HepG2 (cell line): ENCODE results near the gene ARL16. TPM values are rescaled to one million over a fixed set of nuclear protein-coding genes. Genes with fewer than 3 reads are reported as not detected.

ENCODE experiments used
- ATM ChIP-seq: fragments of 450-650 bp; IDR thresholded peaks from 2 replicates; pipeline ENCODE4 v1.7.1; 2017; ENCODE audit warnings: mild to moderate bottlenecking, borderline replicate concordance
- HOXA3 ChIP-seq: sonication (generic); formaldehyde crosslinking; IDR thresholded peaks from 2 replicates; pipeline ENCODE4 v1.5.0; 2020; ENCODE audit warnings: missing genetic modification reagents
- JDP2 ChIP-seq: sonication (generic); formaldehyde crosslinking; IDR thresholded peaks from 2 replicates; pipeline ENCODE4 v1.8.1; 2022; ENCODE audit warnings: missing genetic modification reagents, borderline replicate concordance
- MAFF ChIP-seq: IDR thresholded peaks from 2 replicates; pipeline ENCODE4 v1.6.1; 2011; ENCODE audit warnings: low read depth, low read length, improper control_type of control experiment
- MTA3 ChIP-seq: sonication (generic); formaldehyde crosslinking; IDR thresholded peaks from 2 replicates; pipeline ENCODE4 v1.4.0; 2020; ENCODE audit warnings: missing genetic modification reagents
- MYNN ChIP-seq: sonication (generic); formaldehyde crosslinking; IDR thresholded peaks from 2 replicates; pipeline ENCODE4 v1.4.0; 2020; ENCODE audit warnings: mild to moderate bottlenecking, low read depth, missing genetic modification reagents
- MZF1 ChIP-seq: sonication (generic); formaldehyde crosslinking; IDR thresholded peaks from 2 replicates; pipeline ENCODE4 v1.8.1; 2023; ENCODE audit warnings: mild to moderate bottlenecking, missing genetic modification reagents, borderline replicate concordance
- NR2F2 ChIP-seq: IDR thresholded peaks from 2 replicates; pipeline ENCODE4 v1.6.1; 2012; ENCODE audit warnings: low read depth, inconsistent platforms, borderline replicate concordance
- PAX8 ChIP-seq: sonication (generic); formaldehyde crosslinking; IDR thresholded peaks from 2 replicates; pipeline ENCODE4 v1.8.0; 2022; ENCODE audit warnings: mild to moderate bottlenecking, missing genetic modification reagents, borderline replicate concordance
- PLRG1 ChIP-seq: fragments of 450-650 bp; conservative IDR thresholded peaks from 2 replicates; pipeline ENCODE4 v1.6.1; 2016
- SPEN ChIP-seq: sonication (generic); formaldehyde crosslinking; IDR thresholded peaks from 2 replicates; pipeline ENCODE4 v1.5.1; 2020; ENCODE audit warnings: low read depth, mild to moderate bottlenecking, missing genetic modification reagents
- ZBTB1 ChIP-seq: sonication (generic); formaldehyde crosslinking; IDR thresholded peaks from 2 replicates; pipeline ENCODE4 v1.4.0; 2020; ENCODE audit warnings: missing genetic modification reagents, borderline replicate concordance
- ZKSCAN5 ChIP-seq: sonication (generic); formaldehyde crosslinking; IDR thresholded peaks from 2 replicates; pipeline ENCODE4 v1.5.1; 2020; ENCODE audit warnings: mild to moderate bottlenecking, missing genetic modification reagents
- ZNF431 ChIP-seq: sonication (generic); formaldehyde crosslinking; IDR thresholded peaks from 2 replicates; pipeline ENCODE4 v1.9.0; 2022; ENCODE audit warnings: missing genetic modification reagents, low read depth, mild to moderate bottlenecking, borderline replicate concordance
- ZNF543 ChIP-seq: sonication (generic); formaldehyde crosslinking; IDR thresholded peaks from 2 replicates; pipeline ENCODE4 v1.4.0; 2020; ENCODE audit warnings: mild to moderate bottlenecking, missing genetic modification reagents
- ZNF572 ChIP-seq: sonication (generic); formaldehyde crosslinking; IDR thresholded peaks from 2 replicates; pipeline ENCODE4 v1.5.1; 2020; ENCODE audit warnings: mild to moderate bottlenecking, missing genetic modification reagents
- ZNF674 ChIP-seq: sonication (generic); formaldehyde crosslinking; IDR thresholded peaks from 2 replicates; pipeline ENCODE4 v1.5.0; 2020; ENCODE audit warnings: low read depth, mild to moderate bottlenecking, missing genetic modification reagents
- ZSCAN21 ChIP-seq: sonication (generic); formaldehyde crosslinking; IDR thresholded peaks from 2 replicates; pipeline ENCODE4 v1.8.0; 2022; ENCODE audit warnings: mild to moderate bottlenecking, missing genetic modification reagents, moderate library complexity, borderline replicate concordance
- polyA plus RNA-seq, 8 experiments: library from polyadenylated mRNA; depleted of rRNA in 3 of 8; stranded (reverse) in 7 of 8; unstranded in 1 of 8; fragments of >200 nt; fragmentation: Illumina TruSeq in 4 of 8; extraction: Trizol in 4 of 8; gene quantifications; 2 replicates each; pipeline versions ENCODE4 v1.2.1 to v1.2.3, GENCODE V29; 2011 to 2016; ENCODE audit warnings: low read depth in 4 of 8, missing spikeins in 1 of 8, mixed read lengths in 1 of 8; ENCODE audit not compliant: insufficient read depth in 1 of 8
- total RNA-seq, 5 experiments: library from RNA; depleted of rRNA; stranded (reverse); fragments of >200 nt; fragmentation: Illumina TruSeq; extraction: Trizol; gene quantifications; 2 replicates each; pipeline ENCODE4 v1.2.3, GENCODE V29; 2016; ENCODE audit warnings: low read depth in 1 of 5
- TF ChIP-seq, protein P1 (sequence below): sonication (generic); formaldehyde crosslinking; IDR thresholded peaks from 2 replicates; pipeline ENCODE4 v1.9.0; 2022; ENCODE audit warnings: missing genetic modification reagents, mild to moderate bottlenecking, borderline replicate concordance
- TF ChIP-seq, protein P2 (sequence below): sonication (generic); formaldehyde crosslinking; conservative IDR thresholded peaks from 2 replicates; pipeline ENCODE4 v1.8.0; 2022; ENCODE audit warnings: missing genetic modification reagents
- TF ChIP-seq, protein P3 (sequence below): sonication (generic); formaldehyde crosslinking; conservative IDR thresholded peaks from 2 replicates; pipeline ENCODE4 v1.8.0; 2022; ENCODE audit warnings: mild to moderate bottlenecking, moderate library complexity, missing genetic modification reagents

The ARL16 gene
- total and polyA plus RNA-seq, 2 of the 13 experiments (the other 11 are each of a cell fraction or from before 2014, with no cell fraction given): 20.8 to 30.8 TPM

GRCh38 chr17:81655378-81656117 lies 28.0 kb downstream of the ARL16 start (continued):
- TF ChIP-seq, protein P1, sequence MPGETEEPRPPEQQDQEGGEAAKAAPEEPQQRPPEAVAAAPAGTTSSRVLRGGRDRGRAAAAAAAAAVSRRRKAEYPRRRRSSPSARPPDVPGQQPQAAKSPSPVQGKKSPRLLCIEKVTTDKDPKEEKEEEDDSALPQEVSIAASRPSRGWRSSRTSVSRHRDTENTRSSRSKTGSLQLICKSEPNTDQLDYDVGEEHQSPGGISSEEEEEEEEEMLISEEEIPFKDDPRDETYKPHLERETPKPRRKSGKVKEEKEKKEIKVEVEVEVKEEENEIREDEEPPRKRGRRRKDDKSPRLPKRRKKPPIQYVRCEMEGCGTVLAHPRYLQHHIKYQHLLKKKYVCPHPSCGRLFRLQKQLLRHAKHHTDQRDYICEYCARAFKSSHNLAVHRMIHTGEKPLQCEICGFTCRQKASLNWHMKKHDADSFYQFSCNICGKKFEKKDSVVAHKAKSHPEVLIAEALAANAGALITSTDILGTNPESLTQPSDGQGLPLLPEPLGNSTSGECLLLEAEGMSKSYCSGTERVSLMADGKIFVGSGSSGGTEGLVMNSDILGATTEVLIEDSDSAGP (CRISPR knock-in tag): peak; percentile 50; the same call in 1 of the 2 replicates
- 0 out of 2 replicates have a peak, but pooled peaks have one; percentile 56 for TF ChIP-seq ZNF572 (CRISPR knock-in tag)
- peak; percentile 51; the same call in 1 of the 2 replicates for TF ChIP-seq HOXA3
- no peak for TF ChIP-seq JDP2 (CRISPR knock-in tag)
- TF ChIP-seq NR2F2: no peak
- TF ChIP-seq, protein P2, sequence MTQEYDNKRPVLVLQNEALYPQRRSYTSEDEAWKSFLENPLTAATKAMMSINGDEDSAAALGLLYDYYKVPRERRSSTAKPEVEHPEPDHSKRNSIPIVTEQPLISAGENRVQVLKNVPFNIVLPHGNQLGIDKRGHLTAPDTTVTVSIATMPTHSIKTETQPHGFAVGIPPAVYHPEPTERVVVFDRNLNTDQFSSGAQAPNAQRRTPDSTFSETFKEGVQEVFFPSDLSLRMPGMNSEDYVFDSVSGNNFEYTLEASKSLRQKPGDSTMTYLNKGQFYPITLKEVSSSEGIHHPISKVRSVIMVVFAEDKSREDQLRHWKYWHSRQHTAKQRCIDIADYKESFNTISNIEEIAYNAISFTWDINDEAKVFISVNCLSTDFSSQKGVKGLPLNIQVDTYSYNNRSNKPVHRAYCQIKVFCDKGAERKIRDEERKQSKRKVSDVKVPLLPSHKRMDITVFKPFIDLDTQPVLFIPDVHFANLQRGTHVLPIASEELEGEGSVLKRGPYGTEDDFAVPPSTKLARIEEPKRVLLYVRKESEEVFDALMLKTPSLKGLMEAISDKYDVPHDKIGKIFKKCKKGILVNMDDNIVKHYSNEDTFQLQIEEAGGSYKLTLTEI: no peak
- TF ChIP-seq ZNF431 (CRISPR knock-in tag): no peak
- TF ChIP-seq PAX8 (CRISPR knock-in tag): no peak
- TF ChIP-seq ZKSCAN5 (CRISPR knock-in tag): no peak
- TF ChIP-seq ZBTB1 (CRISPR knock-in tag): no peak
- no peak for TF ChIP-seq PLRG1
- no peak for TF ChIP-seq ZSCAN21
- TF ChIP-seq ATM: no peak
- no peak for TF ChIP-seq MYNN (CRISPR knock-in tag)
- TF ChIP-seq MTA3 (CRISPR knock-in tag): no peak
- TF ChIP-seq MAFF: no peak
- TF ChIP-seq, protein P3, sequence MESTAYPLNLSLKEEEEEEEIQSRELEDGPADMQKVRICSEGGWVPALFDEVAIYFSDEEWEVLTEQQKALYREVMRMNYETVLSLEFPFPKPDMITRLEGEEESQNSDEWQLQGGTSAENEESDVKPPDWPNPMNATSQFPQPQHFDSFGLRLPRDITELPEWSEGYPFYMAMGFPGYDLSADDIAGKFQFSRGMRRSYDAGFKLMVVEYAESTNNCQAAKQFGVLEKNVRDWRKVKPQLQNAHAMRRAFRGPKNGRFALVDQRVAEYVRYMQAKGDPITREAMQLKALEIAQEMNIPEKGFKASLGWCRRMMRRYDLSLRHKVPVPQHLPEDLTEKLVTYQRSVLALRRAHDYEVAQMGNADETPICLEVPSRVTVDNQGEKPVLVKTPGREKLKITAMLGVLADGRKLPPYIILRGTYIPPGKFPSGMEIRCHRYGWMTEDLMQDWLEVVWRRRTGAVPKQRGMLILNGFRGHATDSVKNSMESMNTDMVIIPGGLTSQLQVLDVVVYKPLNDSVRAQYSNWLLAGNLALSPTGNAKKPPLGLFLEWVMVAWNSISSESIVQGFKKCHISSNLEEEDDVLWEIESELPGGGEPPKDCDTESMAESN (CRISPR knock-in tag): no peak
- no peak for TF ChIP-seq ZNF674 (CRISPR knock-in tag)
- peak; percentile 61; the same call in 1 of the 2 replicates for TF ChIP-seq SPEN (CRISPR knock-in tag)
- 0 out of 2 replicates have a peak, but pooled peaks have one; percentile 53 for TF ChIP-seq ZNF543 (CRISPR knock-in tag)
- TF ChIP-seq MZF1 (CRISPR knock-in tag): no peak
